GM12874 (cell line): ENCODE measurements around the gene HIF1A.

Experiments
- TF ChIP-seq, protein P1 (sequence below): IDR thresholded peaks from 2 replicates; pipeline ENCODE4 v1.5.1; 2011; ENCODE audit warnings: low read depth, mild to moderate bottlenecking, control low read depth, low read length, moderate library complexity; ENCODE audit not compliant: insufficient read depth

The HIF1A gene

DNA sequence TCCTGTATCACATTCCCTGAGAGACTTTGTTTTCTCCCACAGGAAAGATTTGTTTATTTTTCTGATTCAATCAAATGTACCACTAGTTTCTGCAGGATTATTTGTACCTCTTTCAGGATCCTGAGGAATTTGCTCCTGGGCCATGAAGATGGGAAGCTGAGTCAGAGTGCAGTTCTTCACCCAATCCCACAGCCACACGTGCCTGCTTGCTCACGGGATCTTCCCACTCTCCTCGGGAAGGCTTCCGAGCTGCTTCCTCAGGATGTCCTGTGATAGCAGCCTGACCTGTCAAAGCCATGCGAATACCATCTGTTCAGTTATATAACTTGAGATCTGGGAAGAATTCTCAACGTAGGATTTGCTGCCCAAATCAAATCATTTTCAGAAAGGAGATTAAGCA is 41.8 kb upstream of the HIF1A start:
- TF ChIP-seq, protein P1, sequence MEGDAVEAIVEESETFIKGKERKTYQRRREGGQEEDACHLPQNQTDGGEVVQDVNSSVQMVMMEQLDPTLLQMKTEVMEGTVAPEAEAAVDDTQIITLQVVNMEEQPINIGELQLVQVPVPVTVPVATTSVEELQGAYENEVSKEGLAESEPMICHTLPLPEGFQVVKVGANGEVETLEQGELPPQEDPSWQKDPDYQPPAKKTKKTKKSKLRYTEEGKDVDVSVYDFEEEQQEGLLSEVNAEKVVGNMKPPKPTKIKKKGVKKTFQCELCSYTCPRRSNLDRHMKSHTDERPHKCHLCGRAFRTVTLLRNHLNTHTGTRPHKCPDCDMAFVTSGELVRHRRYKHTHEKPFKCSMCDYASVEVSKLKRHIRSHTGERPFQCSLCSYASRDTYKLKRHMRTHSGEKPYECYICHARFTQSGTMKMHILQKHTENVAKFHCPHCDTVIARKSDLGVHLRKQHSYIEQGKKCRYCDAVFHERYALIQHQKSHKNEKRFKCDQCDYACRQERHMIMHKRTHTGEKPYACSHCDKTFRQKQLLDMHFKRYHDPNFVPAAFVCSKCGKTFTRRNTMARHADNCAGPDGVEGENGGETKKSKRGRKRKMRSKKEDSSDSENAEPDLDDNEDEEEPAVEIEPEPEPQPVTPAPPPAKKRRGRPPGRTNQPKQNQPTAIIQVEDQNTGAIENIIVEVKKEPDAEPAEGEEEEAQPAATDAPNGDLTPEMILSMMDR: no peak

DNA sequence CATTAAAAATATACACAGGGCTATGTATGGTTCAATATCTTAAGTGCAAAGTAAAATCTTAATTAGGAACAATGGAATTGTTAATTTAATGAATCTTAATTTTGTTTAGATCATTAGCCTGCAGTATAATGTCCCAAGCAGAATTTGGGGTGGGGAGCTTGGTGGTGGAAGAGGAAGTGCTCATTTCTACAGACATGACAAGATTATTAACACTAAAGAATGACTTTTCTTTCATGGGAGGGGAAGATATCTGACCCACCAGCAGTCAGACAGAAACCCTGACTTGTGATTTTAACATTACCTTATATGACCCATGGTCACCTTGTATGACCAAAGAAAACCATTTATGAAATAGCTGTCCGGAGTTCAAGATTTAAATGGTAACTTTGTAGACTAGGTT is 41.3 kb upstream of the HIF1A start:
- TF ChIP-seq, protein P1: no peak

DNA sequence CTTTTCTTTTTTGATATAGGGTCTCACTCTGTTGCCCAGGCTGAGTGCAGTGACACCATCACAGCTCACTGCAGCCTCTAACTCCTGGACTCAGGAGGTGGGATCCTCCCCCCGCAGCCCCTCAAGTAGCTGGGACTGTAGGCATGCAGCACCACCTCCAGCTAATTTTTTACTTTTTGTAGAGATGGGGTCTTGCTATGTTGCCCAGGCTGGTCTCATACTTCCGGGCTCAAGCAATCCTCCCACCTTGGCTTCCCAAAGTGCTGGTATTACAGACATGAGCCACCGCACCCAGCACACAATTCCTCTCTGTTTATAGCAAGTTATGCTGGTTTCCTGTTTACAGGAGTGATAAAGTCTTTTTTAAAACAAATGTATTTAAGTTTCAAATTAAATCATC is 39.5 kb upstream of the HIF1A start:
- TF ChIP-seq, protein P1: no peak

DNA sequence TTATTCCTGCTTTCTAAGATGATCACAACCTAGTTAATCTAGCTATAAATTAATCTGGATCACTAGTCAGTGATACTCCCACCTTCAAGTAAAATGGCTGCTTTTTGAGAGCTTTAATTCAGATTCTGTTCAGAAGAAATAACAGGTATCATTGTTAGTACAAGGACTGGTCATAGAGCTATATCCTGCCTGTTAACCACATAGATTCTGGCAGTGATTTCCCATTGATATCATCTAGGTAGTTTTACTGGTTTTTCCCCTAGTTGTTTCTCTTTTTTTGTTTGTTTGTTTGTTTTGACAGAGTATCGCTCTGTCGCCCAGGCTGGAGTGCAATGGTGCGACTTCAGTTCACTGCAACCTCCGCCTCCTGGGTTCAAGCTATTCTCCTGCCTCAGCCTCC is 39.0 kb upstream of the HIF1A start:
- TF ChIP-seq, protein P1: no peak

DNA sequence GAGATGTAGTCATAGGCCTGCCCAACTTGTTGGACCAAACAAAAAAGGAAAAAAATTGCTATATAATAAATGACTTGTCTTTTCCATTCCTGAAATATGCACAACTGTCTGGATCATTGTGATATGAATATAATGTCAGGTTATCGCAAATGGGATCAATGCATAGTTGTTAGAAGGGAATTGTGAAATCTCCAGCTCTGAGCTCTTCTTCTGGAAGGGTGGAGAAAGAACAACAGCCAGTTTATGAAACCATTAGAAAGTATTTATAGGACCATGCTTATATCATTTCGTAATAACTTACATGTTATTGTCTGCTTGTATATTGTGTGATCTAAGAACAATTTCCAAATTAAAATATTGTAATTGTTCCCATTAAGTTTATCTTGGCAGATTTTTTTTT is 35.7 kb upstream of the HIF1A start:
- TF ChIP-seq, protein P1: no peak

DNA sequence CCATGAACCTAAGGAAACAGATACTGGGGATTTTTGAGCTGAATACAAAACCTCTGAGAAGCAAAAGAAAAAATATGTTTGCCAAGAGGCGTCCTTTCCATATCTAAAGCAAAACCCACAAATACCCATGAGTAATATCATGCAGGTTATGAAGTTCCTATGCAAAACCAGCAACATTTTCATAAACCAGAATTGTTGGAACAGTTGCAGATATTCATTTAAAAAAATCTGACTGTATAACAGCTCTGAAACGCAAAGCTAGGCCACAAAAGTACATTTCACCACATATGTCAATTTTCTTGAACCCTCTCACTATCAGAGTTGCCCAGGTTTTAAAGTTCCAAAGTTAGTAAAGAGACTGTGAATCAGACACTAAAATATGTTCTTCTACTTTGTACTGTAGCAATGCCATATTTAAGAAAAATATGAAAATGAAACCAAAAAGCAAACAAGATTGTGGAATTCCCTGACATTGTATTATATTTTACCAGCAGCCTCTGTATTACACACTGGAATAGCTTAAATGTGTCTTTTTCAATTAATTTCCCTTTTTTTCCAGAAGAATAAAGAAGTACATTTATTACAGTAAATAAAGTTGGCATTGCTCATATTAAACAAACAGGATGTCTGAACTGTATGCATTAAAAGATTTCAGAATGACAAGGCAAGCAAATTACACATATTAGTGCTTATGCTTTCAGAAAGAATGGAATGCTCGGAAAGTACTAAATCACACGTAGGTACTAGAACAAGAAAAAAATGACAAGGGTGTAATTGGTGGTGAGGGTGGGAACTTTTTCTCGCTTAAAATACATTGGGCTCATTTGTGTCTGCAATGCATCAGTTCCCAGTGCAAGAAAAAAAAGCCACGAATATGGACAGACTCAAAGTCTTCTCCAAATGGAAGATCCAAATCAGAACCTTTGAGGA is 33.6 kb upstream of the HIF1A start:
- TF ChIP-seq, protein P1: no peak

DNA sequence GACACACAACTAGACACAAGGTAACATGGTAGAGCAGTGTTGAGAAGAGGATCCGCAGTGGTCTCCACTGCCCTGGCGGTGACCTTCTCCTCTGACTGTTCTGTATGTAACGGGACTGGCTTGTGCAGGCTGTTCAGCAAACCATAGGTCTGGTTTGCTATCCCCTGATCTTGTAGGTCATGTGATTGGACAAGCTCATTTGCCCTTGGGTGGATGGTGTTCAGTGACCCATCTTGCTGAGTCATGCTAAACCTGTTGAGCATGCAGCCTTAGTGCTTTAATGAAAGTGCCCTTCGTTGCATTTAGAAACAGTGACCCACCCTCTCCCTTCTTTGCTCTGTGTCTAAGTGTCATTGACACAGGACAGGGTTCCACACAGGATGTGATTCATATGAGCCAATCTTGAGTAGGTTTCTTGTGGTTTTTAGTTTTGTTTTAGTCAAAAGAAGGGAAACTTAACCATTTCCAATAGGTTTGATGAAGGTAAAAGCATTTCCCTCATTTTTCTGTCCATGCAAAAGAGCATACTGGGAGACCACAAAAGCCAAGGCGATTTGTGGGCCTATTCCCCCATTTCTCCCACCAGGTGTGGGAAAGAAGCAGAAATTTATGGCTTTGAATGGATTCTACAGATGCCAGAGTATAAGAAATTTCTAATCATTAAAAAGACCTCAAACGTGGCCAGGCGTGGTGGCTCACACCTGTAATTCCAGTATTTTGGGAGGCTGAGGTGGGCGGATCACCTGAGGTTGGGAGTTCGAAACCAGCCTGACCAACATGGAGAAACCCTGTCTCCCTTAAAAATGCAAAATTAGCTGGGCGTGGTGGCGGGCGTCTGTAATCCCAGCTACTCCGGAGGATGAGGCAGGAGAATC is 32.6 kb upstream of the HIF1A start:
- TF ChIP-seq, protein P1: no peak
